Mesenchymal stem cell (in vitro differentiated cells and primary cell): ENCODE data around the gene APLN.
A peak's percentile ranks its signal among the peaks of the same experiment; 100 is the strongest.

ENCODE experiments used
- DNase-seq: peaks from one replicate; pipeline ENCODE4 v3.0.0-alpha.2; 2013
- H2AFZ ChIP-seq: one replicate; pipeline ENCODE4 v1.6.1; 2013; ENCODE audit warnings: low read depth, mild to moderate bottlenecking, control low read depth, inconsistent platforms, low read length, moderate library complexity
- H2AK5ac ChIP-seq: 2 replicates; pipeline ENCODE4 v1.6.1; 2013; ENCODE audit warnings: low read length, moderate library complexity, mild to moderate bottlenecking, inconsistent platforms; ENCODE audit not compliant: severe bottlenecking
- H2BK120ac ChIP-seq: one replicate; pipeline ENCODE4 v1.6.1; 2013; ENCODE audit warnings: low read depth, mild to moderate bottlenecking, inconsistent platforms, low read length, moderate library complexity
- H2BK12ac ChIP-seq, 2 experiments: one replicate each; pipeline ENCODE4 v1.6.1; 2013; ENCODE audit warnings: inconsistent platforms in 2 of 2, low read length in 2 of 2, mild to moderate bottlenecking in 2 of 2, moderate library complexity in 2 of 2, control low read depth in 1 of 2
- H2BK15ac ChIP-seq: one replicate; pipeline ENCODE4 v1.6.1; 2013; ENCODE audit warnings: mild to moderate bottlenecking, low read depth, inconsistent platforms; ENCODE audit not compliant: poor library complexity, severe bottlenecking
- H2BK5ac ChIP-seq: 2 replicates; pipeline ENCODE4 v1.6.1; 2013; ENCODE audit warnings: low read depth, mild to moderate bottlenecking, low read length, control low read depth, inconsistent platforms; ENCODE audit not compliant: poor library complexity, severe bottlenecking
- H3K14ac ChIP-seq, 2 experiments: one replicate each; pipeline ENCODE4 v1.6.1; 2013; ENCODE audit warnings: inconsistent platforms in 2 of 2, low read length in 2 of 2, control low read depth in 1 of 2, mild to moderate bottlenecking in 1 of 2, moderate library complexity in 1 of 2
- H3K18ac ChIP-seq, 2 experiments: one replicate each; pipeline ENCODE4 v1.6.1; 2013; ENCODE audit warnings: inconsistent platforms in 2 of 2, low read length in 2 of 2, control low read depth in 1 of 2, low read depth in 1 of 2, mild to moderate bottlenecking in 1 of 2
- H3K23ac ChIP-seq, 2 experiments: one replicate each; pipeline ENCODE4 v1.6.1; 2013; ENCODE audit warnings: inconsistent platforms in 2 of 2, low read length in 2 of 2, mild to moderate bottlenecking in 2 of 2, moderate library complexity in 2 of 2, control low read depth in 1 of 2
- H3K27ac ChIP-seq: 2 replicates; pipeline ENCODE4 v1.5.1; 2013; ENCODE audit warnings: mild to moderate bottlenecking, moderate library complexity, low read length, control low read depth, inconsistent platforms; ENCODE audit not compliant: poor library complexity, severe bottlenecking
- H3K27me3 ChIP-seq, 2 experiments: 2 replicates each; pipeline versions ENCODE4 v1.6.1 to v1.7.0; 2013; ENCODE audit warnings: low read length in 2 of 2, mild to moderate bottlenecking in 2 of 2, moderate library complexity in 2 of 2, control low read depth in 1 of 2, inconsistent platforms in 1 of 2; ENCODE audit not compliant: control insufficient read depth in 1 of 2, insufficient read depth in 1 of 2
- H3K36me3 ChIP-seq, 2 experiments: 2 replicates each; pipeline versions ENCODE4 v1.6.1 to v1.7.0; 2013; ENCODE audit warnings: low read length in 2 of 2, control low read depth in 1 of 2, inconsistent platforms in 1 of 2, low read depth in 1 of 2, mild to moderate bottlenecking in 1 of 2; ENCODE audit not compliant: insufficient read depth in 2 of 2, control insufficient read depth in 1 of 2
- H3K4ac ChIP-seq, 2 experiments: one replicate each; pipeline ENCODE4 v1.6.1; 2013; ENCODE audit warnings: inconsistent platforms in 2 of 2, low read length in 2 of 2, mild to moderate bottlenecking in 2 of 2, moderate library complexity in 2 of 2, control low read depth in 1 of 2, low read depth in 1 of 2
- H3K4me1 ChIP-seq: 2 replicates; pipeline ENCODE4 v1.6.1; 2013; ENCODE audit warnings: low read depth, low read length, control low read depth; ENCODE audit not compliant: control insufficient read depth, insufficient read depth
- H3K4me2 ChIP-seq: 2 replicates; pipeline ENCODE4 v1.6.1; 2013; ENCODE audit warnings: low read length, mild to moderate bottlenecking, inconsistent platforms; ENCODE audit not compliant: poor library complexity, severe bottlenecking
- H3K4me3 ChIP-seq, 2 experiments: 2 replicates each; pipeline versions ENCODE4 v1.5.1 to v1.7.0; 2013; ENCODE audit warnings: low read length in 2 of 2, mild to moderate bottlenecking in 2 of 2, control low read depth in 1 of 2, low read depth in 1 of 2; ENCODE audit not compliant: insufficient read depth in 1 of 2
- H3K79me1 ChIP-seq: replicated peaks from 2 replicates; pipeline ENCODE4 v1.6.1; 2013; ENCODE audit warnings: mild to moderate bottlenecking, control low read depth, low read length, inconsistent platforms; ENCODE audit not compliant: poor library complexity, severe bottlenecking
- H3K9ac ChIP-seq: 2 replicates; pipeline ENCODE4 v1.7.0; 2013; ENCODE audit warnings: mild to moderate bottlenecking, low read length, moderate library complexity
- H3K9me3 ChIP-seq: 2 replicates; pipeline ENCODE4 v1.7.0; 2013; ENCODE audit warnings: mild to moderate bottlenecking, low read length; ENCODE audit not compliant: control insufficient read depth
- H4K8ac ChIP-seq: one replicate; pipeline ENCODE4 v1.6.1; 2013; ENCODE audit warnings: inconsistent platforms, mild to moderate bottlenecking, low read length, moderate library complexity
- H4K91ac ChIP-seq: one replicate; pipeline ENCODE4 v1.6.1; 2013; ENCODE audit warnings: mild to moderate bottlenecking, low read length, inconsistent platforms
- WGBS: methylation state at CpG from one replicate; pipeline ENCODE4 v1.1.7; 2013; ENCODE audit warnings: mixed read lengths; 5-methylcytosine and 5-hydroxymethylcytosine counted together

The APLN gene

GRCh38 chrX:129634541-129634940 is 20.2 kb downstream of the APLN start:
- no peaks in the 10 kb centered on the region for H3K4me1 ChIP-seq
- H3K23ac ChIP-seq = no peak overlapping the region
- H3K4me2 ChIP-seq = no peak overlapping the region
- no peak overlapping the region for H3K4me3 ChIP-seq
- H3K9me3 ChIP-seq = no peaks in the 10 kb centered on the region
- H3K27me3 ChIP-seq = peaks cover 0 to 31% of the 10 kb centered on the region in 2 experiments
- H2BK15ac ChIP-seq = no peak overlapping the region
- no peak overlapping the region for H3K9ac ChIP-seq
- H2BK120ac ChIP-seq = no peak overlapping the region
- H3K27ac ChIP-seq = no peak overlapping the region
- no peak overlapping the region for H2BK12ac ChIP-seq
- 66% methylated on average over 7 of the region's 7 CpGs for WGBS
- no peak overlapping the region for H3K14ac ChIP-seq
- no peaks in the 10 kb centered on the region for H3K36me3 ChIP-seq
- H3K4ac ChIP-seq = no peak overlapping the region
- H2AFZ ChIP-seq = no peak overlapping the region
- H4K91ac ChIP-seq = no peak overlapping the region
- no peak overlapping the region for H2AK5ac ChIP-seq
- no peak overlapping the region for H2BK5ac ChIP-seq
- H3K79me1 ChIP-seq = no peaks in the 10 kb centered on the region
- H4K8ac ChIP-seq = no peak overlapping the region
- DNase-seq = no peak
- no peak overlapping the region for H3K18ac ChIP-seq

- peak overlapping the region; percentile 27 for H2AFZ ChIP-seq
- H2BK12ac ChIP-seq = no peak overlapping the region
- no peak overlapping the region for H3K18ac ChIP-seq
- 60% methylated on average over 1 of the region's 7 CpGs for whole genome bisulfite sequencing
- no peak overlapping the region for H3K14ac ChIP-seq
- no peak overlapping the region for H3K9ac ChIP-seq
- H2BK15ac ChIP-seq = no peak overlapping the region
- H3K36me3 ChIP-seq = no peaks in the 10 kb centered on the region
- H3K4me1 ChIP-seq = no peaks in the 10 kb centered on the region
- H3K27ac ChIP-seq = no peak overlapping the region
- no peak overlapping the region for H3K4ac ChIP-seq
- no peak overlapping the region for H3K4me3 ChIP-seq
- H2AK5ac ChIP-seq = no peak overlapping the region
- H2BK120ac ChIP-seq = no peak overlapping the region
- no peak overlapping the region for H3K4me2 ChIP-seq
- H3K9me3 ChIP-seq = no peaks in the 10 kb centered on the region
- no peak overlapping the region for H4K91ac ChIP-seq
- peak; percentile 39 for DNase-seq
- H2BK5ac ChIP-seq = no peak overlapping the region
- no peak overlapping the region for H3K23ac ChIP-seq
- H3K27me3 ChIP-seq = peaks cover 0 to 26% of the 10 kb centered on the region in 2 experiments
- no peaks in the 10 kb centered on the region for H3K79me1 ChIP-seq
- no peak overlapping the region for H4K8ac ChIP-seq
Measured at GRCh38 chrX:129632443-129632842, 22.3 kb downstream of the APLN start.

- Histone ChIP-seq H2BK120ac (no peak overlapping the region), H3K4me2 (no peak overlapping the region), H3K36me3 (no peaks in the 10 kb centered on the region), H4K91ac (no peak overlapping the region), H3K4me3 (no peak overlapping the region), H3K27ac (no peak overlapping the region), H3K4ac (no peak overlapping the region), H2AFZ (no peak overlapping the region), H2AK5ac (no peak overlapping the region), H3K27me3 (peaks cover 0 to 31% of the 10 kb centered on the region in 2 experiments), H3K18ac (no peak overlapping the region), H2BK12ac (no peak overlapping the region), H4K8ac (no peak overlapping the region), H3K4me1 (no peaks in the 10 kb centered on the region), H3K9ac (no peak overlapping the region), H3K23ac (no peak overlapping the region), H2BK5ac (no peak overlapping the region), H3K14ac (no peak overlapping the region), H3K79me1 (no peaks in the 10 kb centered on the region), H3K9me3 (no peaks in the 10 kb centered on the region), H2BK15ac (no peak overlapping the region)
- peak; percentile 12 for DNase-seq
- WGBS = 76% methylated on average over 4 of the region's 5 CpGs
Measured at GRCh38 chrX:129631849-129632248, 22.9 kb downstream of the APLN start.

GRCh38 chrX:129629837-129630236 is 24.9 kb downstream of the APLN start:
- H3K4me1 ChIP-seq = no peaks in the 10 kb centered on the region
- no peak overlapping the region for H3K18ac ChIP-seq
- H4K91ac ChIP-seq = no peak overlapping the region
- no peak overlapping the region for H3K4ac ChIP-seq
- H3K79me1 ChIP-seq = no peaks in the 10 kb centered on the region
- peak overlapping the region; percentile 5 for H3K9ac ChIP-seq
- no peak overlapping the region for H4K8ac ChIP-seq
- H3K36me3 ChIP-seq = no peaks in the 10 kb centered on the region
- no peak overlapping the region for H2AK5ac ChIP-seq
- no peak overlapping the region for H2BK15ac ChIP-seq
- no peak overlapping the region for H3K14ac ChIP-seq
- no peak overlapping the region for H3K4me2 ChIP-seq
- 88% methylated on average over 4 of the region's 7 CpGs for WGBS
- H3K4me3 ChIP-seq = no peak overlapping the region
- H3K27me3 ChIP-seq = peaks cover 0 to 29% of the 10 kb centered on the region in 2 experiments
- H2BK12ac ChIP-seq = no peak overlapping the region
- DNase-seq = no peak
- no peaks in the 10 kb centered on the region for H3K9me3 ChIP-seq
- H2AFZ ChIP-seq = no peak overlapping the region
- no peak overlapping the region for H3K27ac ChIP-seq
- H2BK120ac ChIP-seq = no peak overlapping the region
- H2BK5ac ChIP-seq = no peak overlapping the region
- H3K23ac ChIP-seq = no peak overlapping the region
